HepG2 (cell line): ENCODE data around the gene DLX5. TPM values are rescaled to one million over a fixed set of nuclear protein-coding genes. Genes with fewer than 3 reads are reported as not detected.

Experiments used
- ATAC-seq: fragments of 200-7000 bp; cut with Tn5 transposase; 3 replicates; pipeline ENCODE4 v1.9.1; 2020; ENCODE audit warnings: mild to moderate bottlenecking, moderate library complexity
- BruUV-seq: library from RNA; stranded (reverse); fragments of 400-500 nt; replicated peaks from 2 replicates; lab custom pipeline; 2021; lab: Mats Ljungman, UMichigan
- CTCF ChIA-PET: fragments of 300-600 bp; formaldehyde crosslinking; extraction: SDS; loops from one replicate; lab custom pipeline; 2021; ENCODE audit warnings: low total read pairs, inconsistent platforms, low intra/inter-chr PET ratio; lab: Yijun Ruan, JAX
- POLR2A ChIA-PET: fragments of 350-600 bp; sonication (Branson Sonifier 250); formaldehyde crosslinking; loops from one replicate; lab custom pipeline; 2020; ENCODE audit warnings: antibody characterized with exemption, inconsistent platforms; lab: Yijun Ruan, JAX
- DNase-seq: peaks from one replicate; pipeline ENCODE4 v3.0.0-alpha.2; 2015; ENCODE audit warnings: low spot score
- FAIRE-seq: peaks from 3 replicates; lab custom pipeline; 2011; peaks lifted over from hg19 to GRCh38; lab: Jason Lieb, UNC
- H2AFZ ChIP-seq: one replicate; pipeline ENCODE4 v1.6.1; 2011; ENCODE audit warnings: low read length, inconsistent platforms
- H3K27ac ChIP-seq: fragments of 300-600 bp; 3 replicates; pipeline ENCODE4 v1.8.0; 2011; ENCODE audit warnings: mixed run types, mild to moderate bottlenecking, mixed read lengths, low read length, inconsistent platforms; ENCODE audit not compliant: insufficient read depth; ENCODE audit errors: extremely low read length
- H3K27me3 ChIP-seq, 2 experiments: fragments of 200-600 bp in 1 of 2; 2 replicates in 1 of 2; 3 replicates in 1 of 2; pipeline versions ENCODE4 v1.6.0 to v1.8.0; 2011; ENCODE audit warnings: low read length in 2 of 2, mild to moderate bottlenecking in 2 of 2, moderate library complexity in 2 of 2, inconsistent platforms in 1 of 2; ENCODE audit not compliant: insufficient read depth in 2 of 2, control insufficient read depth in 1 of 2
- H3K36me3 ChIP-seq, 2 experiments: fragments of 200-600 bp in 1 of 2; replicated peaks in 1 of 2; 2 replicates in 1 of 2; 3 replicates in 1 of 2; pipeline versions ENCODE4 v1.5.1 to v1.8.0; 2011; ENCODE audit warnings: low read length in 2 of 2, inconsistent platforms in 1 of 2; ENCODE audit not compliant: insufficient read depth in 2 of 2, control insufficient read depth in 1 of 2
- H3K4me1 ChIP-seq: 2 replicates; pipeline ENCODE4 v1.5.1; 2012; ENCODE audit warnings: low read length, inconsistent platforms; ENCODE audit not compliant: insufficient read depth
- H3K4me2 ChIP-seq: 2 replicates; pipeline ENCODE4 v1.6.0; 2011; ENCODE audit warnings: low read depth, low read length, inconsistent platforms
- H3K4me3 ChIP-seq, 3 experiments: fragments of 200-600 bp in 1 of 3; sonication (generic), shearing (Covaris generic) in 1 of 3; replicated peaks in 1 of 3; 2 replicates each; pipeline ENCODE4 v1.5.1; 2011 to 2016; ENCODE audit warnings: low read length in 3 of 3, inconsistent platforms in 2 of 3, low read depth in 2 of 3, mild to moderate bottlenecking in 2 of 3, control low read depth in 1 of 3, mixed read lengths in 1 of 3; ENCODE audit not compliant: insufficient read depth in 1 of 3
- H3K79me2 ChIP-seq: one replicate; pipeline ENCODE4 v1.6.1; 2011; ENCODE audit warnings: low read length, inconsistent platforms; ENCODE audit not compliant: insufficient read depth
- H3K9ac ChIP-seq: 2 replicates; pipeline ENCODE4 v1.6.0; 2011; ENCODE audit warnings: mild to moderate bottlenecking, low read depth, low read length, inconsistent platforms; ENCODE audit not compliant: insufficient read depth
- H3K9me3 ChIP-seq: 2 replicates; pipeline ENCODE4 v1.5.1; 2012; ENCODE audit warnings: mild to moderate bottlenecking, low read length
- H4K20me1 ChIP-seq: 2 replicates; pipeline ENCODE4 v1.6.0; 2011; ENCODE audit warnings: inconsistent platforms, mild to moderate bottlenecking, low read length, moderate library complexity; ENCODE audit not compliant: insufficient read depth
- CAMTA2 ChIP-seq: sonication (generic); formaldehyde crosslinking; IDR thresholded peaks from 2 replicates; pipeline ENCODE4 v1.4.0; 2020; ENCODE audit warnings: mild to moderate bottlenecking, missing genetic modification reagents, borderline replicate concordance
- CENPX ChIP-seq: sonication (generic); formaldehyde crosslinking; IDR thresholded peaks from 2 replicates; pipeline ENCODE4 v1.9.0; 2021; ENCODE audit warnings: mild to moderate bottlenecking, missing genetic modification reagents, moderate library complexity
- DNMT1 ChIP-seq: sonication (generic); formaldehyde crosslinking; IDR thresholded peaks from 2 replicates; pipeline ENCODE4 v1.5.1; 2020; ENCODE audit warnings: mild to moderate bottlenecking, missing genetic modification reagents
- HMGXB4 ChIP-seq, 2 experiments: sonication (generic) in 1 of 2; formaldehyde crosslinking in 1 of 2; IDR thresholded peaks; 2 replicates each; pipeline versions ENCODE4 v1.4.0 to v1.6.1; 2018 to 2020; ENCODE audit warnings: missing genetic modification reagents in 2 of 2, borderline replicate concordance in 1 of 2, low read depth in 1 of 2, mild to moderate bottlenecking in 1 of 2, missing biosample characterization in 1 of 2
- KAT8 ChIP-seq: IDR thresholded peaks from 2 replicates; pipeline ENCODE4 v1.6.1; 2016; ENCODE audit warnings: missing genetic modification reagents, missing compliant biosample characterization
- RBM39 ChIP-seq: fragments of 200-400 bp; formaldehyde crosslinking; IDR thresholded peaks from one replicate; pipeline ENCODE4 v1.6.1; 2018; ENCODE audit warnings: antibody characterized with exemption, mild to moderate bottlenecking, low read depth, low read length; ENCODE audit not compliant: poor library complexity, severe bottlenecking
- TERF1 ChIP-seq: sonication (generic); formaldehyde crosslinking; IDR thresholded peaks from 2 replicates; pipeline ENCODE4 v1.8.0; 2022; ENCODE audit warnings: mild to moderate bottlenecking, missing genetic modification reagents, moderate library complexity
- ZFP62 ChIP-seq: sonication (generic); formaldehyde crosslinking; IDR thresholded peaks from 2 replicates; pipeline ENCODE4 v1.4.0; 2020; ENCODE audit warnings: missing genetic modification reagents
- ZNF10 ChIP-seq: sonication (generic); formaldehyde crosslinking; IDR thresholded peaks from 2 replicates; pipeline ENCODE4 v1.4.0; 2020; ENCODE audit warnings: mild to moderate bottlenecking, low read depth, missing genetic modification reagents, borderline replicate concordance
- ZNF350 ChIP-seq: sonication (generic); formaldehyde crosslinking; IDR thresholded peaks from 2 replicates; pipeline ENCODE4 v1.4.0; 2020; ENCODE audit warnings: mild to moderate bottlenecking, low read depth, missing genetic modification reagents, borderline replicate concordance
- ZNF451 ChIP-seq: sonication (generic); formaldehyde crosslinking; IDR thresholded peaks from 2 replicates; pipeline ENCODE4 v1.5.0; 2020; ENCODE audit warnings: mild to moderate bottlenecking, missing genetic modification reagents
- ZNF598 ChIP-seq: sonication (generic); formaldehyde crosslinking; IDR thresholded peaks from 2 replicates; pipeline ENCODE4 v1.5.1; 2020; ENCODE audit warnings: mild to moderate bottlenecking, missing genetic modification reagents, borderline replicate concordance
- ZNF691 ChIP-seq: sonication (generic); formaldehyde crosslinking; IDR thresholded peaks from 2 replicates; pipeline ENCODE4 v1.4.0; 2020; ENCODE audit warnings: missing genetic modification reagents, low read depth, mild to moderate bottlenecking, borderline replicate concordance
- ZNF703 ChIP-seq: sonication (generic); formaldehyde crosslinking; IDR thresholded peaks from 2 replicates; pipeline ENCODE4 v1.5.1; 2020; ENCODE audit warnings: missing genetic modification reagents, mild to moderate bottlenecking, moderate library complexity, borderline replicate concordance
- ZNF781 ChIP-seq: sonication (generic); formaldehyde crosslinking; IDR thresholded peaks from 2 replicates; pipeline ENCODE4 v1.5.1; 2020; ENCODE audit warnings: borderline replicate concordance, mild to moderate bottlenecking, missing genetic modification reagents; ENCODE audit errors: not compliant biosample characterization
- ZNF800 ChIP-seq: sonication (generic); formaldehyde crosslinking; IDR thresholded peaks from 2 replicates; pipeline ENCODE4 v1.4.0; 2020; ENCODE audit warnings: missing genetic modification reagents
- WGBS: methylation state at CpG from one replicate; pipeline ENCODE4 v1.1.6; 2017; ENCODE audit warnings: low lambda C conversion rate; 5-methylcytosine and 5-hydroxymethylcytosine counted together
- in situ Hi-C: cut with HindIII; loops from 2 replicates; pipeline ENCODE4 v1.10.0; 2017; ENCODE audit warnings: low pct_unique_long_range_greater_than_20kb; ENCODE audit not compliant: extremely low pct_ligation_motif_present
- intact Hi-C: fragments of 100-400 bp; cut with micrococcal nuclease; formaldehyde crosslinking; loops from one replicate; pipeline ENCODE4 v1.10.0; 2022; ENCODE audit not compliant: unreplicated experiment
- polyA plus RNA-seq, 8 experiments: library from polyadenylated mRNA; depleted of rRNA in 3 of 8; stranded (reverse) in 7 of 8; unstranded in 1 of 8; fragments of >200 nt; fragmentation: Illumina TruSeq in 4 of 8; extraction: Trizol in 4 of 8; gene quantifications; 2 replicates each; pipeline versions ENCODE4 v1.2.1 to v1.2.3, GENCODE V29; 2011 to 2016; ENCODE audit warnings: low read depth in 4 of 8, missing spikeins in 1 of 8, mixed read lengths in 1 of 8; ENCODE audit not compliant: insufficient read depth in 1 of 8
- total RNA-seq, 5 experiments: library from RNA; depleted of rRNA; stranded (reverse); fragments of >200 nt; fragmentation: Illumina TruSeq; extraction: Trizol; gene quantifications; 2 replicates each; pipeline ENCODE4 v1.2.3, GENCODE V29; 2016; ENCODE audit warnings: low read depth in 1 of 5

DLX5 gene
- total and polyA plus RNA-seq, 2 of the 13 experiments (the other 11 are each of a cell fraction or from before 2014, with no cell fraction given), result not detected

GRCh38 chr7:96991546-96992191 lies 33.0 kb downstream of the DLX5 start:
- Histone ChIP-seq H3K36me3 (no peaks in the 10 kb centered on the region), H3K9me3 (no peaks in the 10 kb centered on the region), H3K27me3 (no peaks in the 10 kb centered on the region), H3K4me2 (no peak overlapping the region), H4K20me1 (no peaks in the 10 kb centered on the region), H3K4me1 (no peaks in the 10 kb centered on the region), H2AFZ (no peak overlapping the region), H3K27ac (no peak overlapping the region), H3K4me3 (no peak overlapping the region), H3K79me2 (no peaks in the 10 kb centered on the region), H3K9ac (no peak overlapping the region)
- ATAC-seq (no peak), DNase-seq (no peak), FAIRE-seq (no peak)
- TF ChIP-seq ZNF800 (no peak), RBM39 (no peak), ZNF350 (CRISPR knock-in tag) (no peak), ZNF598 (no peak), ZFP62 (CRISPR knock-in tag) (no peak), ZNF703 (CRISPR knock-in tag) (no peak), CAMTA2 (CRISPR knock-in tag) (no peak), ZNF691 (CRISPR knock-in tag) (no peak), ZNF451 (no peak), ZNF10 (no peak), HMGXB4 (CRISPR knock-in tag; IDR thresholded peaks at IDR 0.05; ENCODE audit: borderline replicate concordance in 1 of 2, low read depth in 1 of 2) (no peak), TERF1 (no peak), CENPX (no peak), DNMT1 (CRISPR knock-in tag) (no peak), KAT8 (no peak), ZNF781 (CRISPR knock-in tag) (no peak)
- intact Hi-C loops (no loop called here), in situ Hi-C loops (no loop called here)
- ChIA-PET CTCF (no interaction called here), POLR2A (interaction anchor here (1.0 kb wide), 1 partner anchor 13 kb away, joined by 3 read pairs; the partner anchor contains the start of gene DLX6)
- 96% methylated on average over 13 of the region's 13 CpGs for WGBS
- BruUV-seq, result no TSS peak
